Measurements from ENCODE around the gene HHAT.

GRCh38 chr1:210407207-210407886 is 78.6 kb downstream of the HHAT start:
- TF ChIP-seq, protein P1, sequence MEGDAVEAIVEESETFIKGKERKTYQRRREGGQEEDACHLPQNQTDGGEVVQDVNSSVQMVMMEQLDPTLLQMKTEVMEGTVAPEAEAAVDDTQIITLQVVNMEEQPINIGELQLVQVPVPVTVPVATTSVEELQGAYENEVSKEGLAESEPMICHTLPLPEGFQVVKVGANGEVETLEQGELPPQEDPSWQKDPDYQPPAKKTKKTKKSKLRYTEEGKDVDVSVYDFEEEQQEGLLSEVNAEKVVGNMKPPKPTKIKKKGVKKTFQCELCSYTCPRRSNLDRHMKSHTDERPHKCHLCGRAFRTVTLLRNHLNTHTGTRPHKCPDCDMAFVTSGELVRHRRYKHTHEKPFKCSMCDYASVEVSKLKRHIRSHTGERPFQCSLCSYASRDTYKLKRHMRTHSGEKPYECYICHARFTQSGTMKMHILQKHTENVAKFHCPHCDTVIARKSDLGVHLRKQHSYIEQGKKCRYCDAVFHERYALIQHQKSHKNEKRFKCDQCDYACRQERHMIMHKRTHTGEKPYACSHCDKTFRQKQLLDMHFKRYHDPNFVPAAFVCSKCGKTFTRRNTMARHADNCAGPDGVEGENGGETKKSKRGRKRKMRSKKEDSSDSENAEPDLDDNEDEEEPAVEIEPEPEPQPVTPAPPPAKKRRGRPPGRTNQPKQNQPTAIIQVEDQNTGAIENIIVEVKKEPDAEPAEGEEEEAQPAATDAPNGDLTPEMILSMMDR (IDR thresholded peaks at IDR 0.05): peak; percentile 79 to 94 (median 89)
- TF ChIP-seq POLR2AphosphoS5 (IDR thresholded peaks at IDR 0.05; ENCODE audit: insufficient read depth in 1 of 2, low read depth in 1 of 2): no peak

All from vagina (tissue), 2 donors.